ENCODE results near the gene IFNA16. TPM values are rescaled to one million over a fixed set of nuclear protein-coding genes. Genes with fewer than 3 reads are reported as not detected.

The IFNA16 gene
- total RNA-seq, 1 donor from 2014 or later: not detected

Other genes starting within 250 kb of the IFNA16 start
- 0.46 and 0.62 TPM in 2 replicates for gene HACD4, start 185.7 kb downstream of the IFNA16 start, total RNA-seq
- gene IFNB1, start 139.4 kb downstream of the IFNA16 start, total RNA-seq: not detected in 2 replicates
- gene IFNW1, start 75.5 kb downstream of the IFNA16 start, total RNA-seq: not detected in 2 replicates
- gene IFNA21, start 50.7 kb downstream of the IFNA16 start, total RNA-seq: not detected in 2 replicates
- not detected in 2 replicates for gene IFNA4, start 29.7 kb downstream of the IFNA16 start, total RNA-seq
- not detected in 2 replicates for gene IFNA7, start 15.1 kb downstream of the IFNA16 start, total RNA-seq
- not detected in 2 replicates for gene IFNA10, start 10.2 kb downstream of the IFNA16 start, total RNA-seq
- not detected in 2 replicates for gene IFNA17, start 10.9 kb upstream of the IFNA16 start, total RNA-seq
- not detected in 2 replicates for gene IFNA14, start 22.7 kb upstream of the IFNA16 start, total RNA-seq
- not detected in 2 replicates for gene IFNA5, start 88.0 kb upstream of the IFNA16 start, total RNA-seq
- gene KLHL9, start 118.1 kb upstream of the IFNA16 start, total RNA-seq: 26.8 and 28.3 TPM in 2 replicates
- not detected in 2 replicates for gene IFNA6, start 133.6 kb upstream of the IFNA16 start, total RNA-seq
- not detected in 2 replicates for gene IFNA13, start 150.7 kb upstream of the IFNA16 start, total RNA-seq
- not detected in 2 replicates for gene IFNA2, start 168.1 kb upstream of the IFNA16 start, total RNA-seq
- not detected in 2 replicates for gene IFNA8, start 191.8 kb upstream of the IFNA16 start, total RNA-seq
- not detected in 2 replicates for gene IFNA1, start 223.1 kb upstream of the IFNA16 start, total RNA-seq